HepG2 (cell line): ENCODE measurements around the gene LST1. TPM values are rescaled to one million over a fixed set of nuclear protein-coding genes. Genes with fewer than 3 reads are reported as not detected.

Source experiments
- ATAC-seq: fragments of 200-7000 bp; cut with Tn5 transposase; 3 replicates; pipeline ENCODE4 v1.9.1; 2020; ENCODE audit warnings: mild to moderate bottlenecking, moderate library complexity
- BruUV-seq: library from RNA; stranded (reverse); fragments of 400-500 nt; replicated peaks from 2 replicates; lab custom pipeline; 2021; lab: Mats Ljungman, UMichigan
- CTCF ChIA-PET: fragments of 300-600 bp; formaldehyde crosslinking; extraction: SDS; loops from one replicate; lab custom pipeline; 2021; ENCODE audit warnings: low total read pairs, inconsistent platforms, low intra/inter-chr PET ratio; lab: Yijun Ruan, JAX
- POLR2A ChIA-PET: fragments of 350-600 bp; sonication (Branson Sonifier 250); formaldehyde crosslinking; loops from one replicate; lab custom pipeline; 2020; ENCODE audit warnings: antibody characterized with exemption, inconsistent platforms; lab: Yijun Ruan, JAX
- DNase-seq: peaks from one replicate; pipeline ENCODE4 v3.0.0-alpha.2; 2015; ENCODE audit warnings: low spot score
- FAIRE-seq: peaks from 3 replicates; lab custom pipeline; 2011; peaks lifted over from hg19 to GRCh38; lab: Jason Lieb, UNC
- H2AFZ ChIP-seq: one replicate; pipeline ENCODE4 v1.6.1; 2011; ENCODE audit warnings: low read length, inconsistent platforms
- H3K27ac ChIP-seq: fragments of 300-600 bp; 3 replicates; pipeline ENCODE4 v1.8.0; 2011; ENCODE audit warnings: mixed run types, mild to moderate bottlenecking, mixed read lengths, low read length, inconsistent platforms; ENCODE audit not compliant: insufficient read depth; ENCODE audit errors: extremely low read length
- H3K27me3 ChIP-seq, 2 experiments: fragments of 200-600 bp in 1 of 2; 2 replicates in 1 of 2; 3 replicates in 1 of 2; pipeline versions ENCODE4 v1.6.0 to v1.8.0; 2011; ENCODE audit warnings: low read length in 2 of 2, mild to moderate bottlenecking in 2 of 2, moderate library complexity in 2 of 2, inconsistent platforms in 1 of 2; ENCODE audit not compliant: insufficient read depth in 2 of 2, control insufficient read depth in 1 of 2
- H3K36me3 ChIP-seq, 2 experiments: fragments of 200-600 bp in 1 of 2; replicated peaks in 1 of 2; 2 replicates in 1 of 2; 3 replicates in 1 of 2; pipeline versions ENCODE4 v1.5.1 to v1.8.0; 2011; ENCODE audit warnings: low read length in 2 of 2, inconsistent platforms in 1 of 2; ENCODE audit not compliant: insufficient read depth in 2 of 2, control insufficient read depth in 1 of 2
- H3K4me1 ChIP-seq: 2 replicates; pipeline ENCODE4 v1.5.1; 2012; ENCODE audit warnings: low read length, inconsistent platforms; ENCODE audit not compliant: insufficient read depth
- H3K4me2 ChIP-seq: 2 replicates; pipeline ENCODE4 v1.6.0; 2011; ENCODE audit warnings: low read depth, low read length, inconsistent platforms
- H3K4me3 ChIP-seq, 3 experiments: fragments of 200-600 bp in 1 of 3; sonication (generic), shearing (Covaris generic) in 1 of 3; replicated peaks in 1 of 3; 2 replicates each; pipeline ENCODE4 v1.5.1; 2011 to 2016; ENCODE audit warnings: low read length in 3 of 3, inconsistent platforms in 2 of 3, low read depth in 2 of 3, mild to moderate bottlenecking in 2 of 3, control low read depth in 1 of 3, mixed read lengths in 1 of 3; ENCODE audit not compliant: insufficient read depth in 1 of 3
- H3K79me2 ChIP-seq: one replicate; pipeline ENCODE4 v1.6.1; 2011; ENCODE audit warnings: low read length, inconsistent platforms; ENCODE audit not compliant: insufficient read depth
- H3K9ac ChIP-seq: 2 replicates; pipeline ENCODE4 v1.6.0; 2011; ENCODE audit warnings: mild to moderate bottlenecking, low read depth, low read length, inconsistent platforms; ENCODE audit not compliant: insufficient read depth
- H3K9me3 ChIP-seq: 2 replicates; pipeline ENCODE4 v1.5.1; 2012; ENCODE audit warnings: mild to moderate bottlenecking, low read length
- H4K20me1 ChIP-seq: 2 replicates; pipeline ENCODE4 v1.6.0; 2011; ENCODE audit warnings: inconsistent platforms, mild to moderate bottlenecking, low read length, moderate library complexity; ENCODE audit not compliant: insufficient read depth
- FOXP1 ChIP-seq, 2 experiments: fragments of 450-650 bp in 1 of 2; IDR thresholded peaks; 2 replicates each; pipeline ENCODE4 v1.6.1; 2017 to 2018; ENCODE audit warnings: antibody characterized with exemption in 1 of 2
- HDAC1 ChIP-seq: sonication (generic); formaldehyde crosslinking; IDR thresholded peaks from 2 replicates; pipeline ENCODE4 v1.5.1; 2020; ENCODE audit warnings: mild to moderate bottlenecking, missing genetic modification reagents
- HNRNPUL1 ChIP-seq: fragments of 200-400 bp; formaldehyde crosslinking; IDR thresholded peaks from 2 replicates; pipeline ENCODE4 v1.6.1; 2017; ENCODE audit warnings: low read depth, mild to moderate bottlenecking, low read length, moderate library complexity
- KDM1A ChIP-seq: IDR thresholded peaks from 2 replicates; pipeline ENCODE4 v1.6.1; 2016; ENCODE audit warnings: missing compliant biosample characterization
- MNT ChIP-seq: fragments of 450-650 bp; IDR thresholded peaks from 2 replicates; pipeline ENCODE4 v1.6.1; 2016
- PPARG ChIP-seq: conservative IDR thresholded peaks from 2 replicates; pipeline ENCODE4 v1.6.1; 2016; ENCODE audit warnings: missing biosample characterization, missing genetic modification reagents
- RAD21 ChIP-seq: fragments of 450-650 bp; formaldehyde crosslinking; IDR thresholded peaks from 2 replicates; pipeline ENCODE4 v1.5.0; 2020; ENCODE audit warnings: mild to moderate bottlenecking
- SP2 ChIP-seq: sonication (generic); formaldehyde crosslinking; IDR thresholded peaks from 2 replicates; pipeline ENCODE4 v1.5.1; 2020; ENCODE audit warnings: mild to moderate bottlenecking, missing genetic modification reagents
- ZSCAN29 ChIP-seq: sonication (generic); formaldehyde crosslinking; conservative IDR thresholded peaks from 2 replicates; pipeline ENCODE4 v1.4.0; 2020; ENCODE audit warnings: mild to moderate bottlenecking, missing genetic modification reagents
- WGBS: methylation state at CpG from one replicate; pipeline ENCODE4 v1.1.6; 2017; ENCODE audit warnings: low lambda C conversion rate; 5-methylcytosine and 5-hydroxymethylcytosine counted together
- in situ Hi-C: cut with HindIII; loops from 2 replicates; pipeline ENCODE4 v1.10.0; 2017; ENCODE audit warnings: low pct_unique_long_range_greater_than_20kb; ENCODE audit not compliant: extremely low pct_ligation_motif_present
- intact Hi-C: fragments of 100-400 bp; cut with micrococcal nuclease; formaldehyde crosslinking; loops from one replicate; pipeline ENCODE4 v1.10.0; 2022; ENCODE audit not compliant: unreplicated experiment
- polyA plus RNA-seq, 8 experiments: library from polyadenylated mRNA; depleted of rRNA in 3 of 8; stranded (reverse) in 7 of 8; unstranded in 1 of 8; fragments of >200 nt; fragmentation: Illumina TruSeq in 4 of 8; extraction: Trizol in 4 of 8; gene quantifications; 2 replicates each; pipeline versions ENCODE4 v1.2.1 to v1.2.3, GENCODE V29; 2011 to 2016; ENCODE audit warnings: low read depth in 4 of 8, missing spikeins in 1 of 8, mixed read lengths in 1 of 8; ENCODE audit not compliant: insufficient read depth in 1 of 8
- total RNA-seq, 5 experiments: library from RNA; depleted of rRNA; stranded (reverse); fragments of >200 nt; fragmentation: Illumina TruSeq; extraction: Trizol; gene quantifications; 2 replicates each; pipeline ENCODE4 v1.2.3, GENCODE V29; 2016; ENCODE audit warnings: low read depth in 1 of 5

The LST1 gene
- total and polyA plus RNA-seq, 2 of the 13 experiments (the other 11 are each of a cell fraction or from before 2014, with no cell fraction given), result not detected

- no TSS peak for BruUV-seq
Observed at GRCh38 chr6:31610968-31611367, 24.9 kb downstream of the LST1 start.

More at GRCh38 chr6:31610968-31611367, 24.9 kb downstream of the LST1 start:
- H3K9me3 ChIP-seq, result no peaks in the 10 kb centered on the region
- no peaks in the 10 kb centered on the region for H3K79me2 ChIP-seq
- WGBS, result 43% methylated on average over 4 of the region's 4 CpGs
- in situ Hi-C loops, result no loop called here
- no peaks in the 10 kb centered on the region for H3K36me3 ChIP-seq
- no peak for ATAC-seq
- no peak overlapping the region for H3K27ac ChIP-seq
- peaks cover 36% of the 10 kb centered on the region for H3K4me1 ChIP-seq
- H3K4me2 ChIP-seq, result peak overlapping the region; percentile 3; the same call in 1 of the 2 replicates
- no peak overlapping the region for H3K9ac ChIP-seq
- DNase-seq, result no peak
- CTCF ChIA-PET, result no interaction called here
- intact Hi-C loops, result no loop called here
- H4K20me1 ChIP-seq, result no peaks in the 10 kb centered on the region
- no peak overlapping the region for H3K4me3 ChIP-seq
- peaks cover 0 to 2% of the 10 kb centered on the region in 2 experiments; a peak in 2 of 5 replicates for H3K27me3 ChIP-seq
- TF ChIP-seq SP2, result 0 out of 2 replicates have a peak, but pooled peaks have one; percentile 21
- TF ChIP-seq HDAC1 (CRISPR knock-in tag), result no peak
- TF ChIP-seq HNRNPUL1, result no peak
- TF ChIP-seq KDM1A (CRISPR knock-in tag), result no peak
- no peak for TF ChIP-seq PPARG (CRISPR knock-in tag)
- TF ChIP-seq MNT, result peak; percentile 17; the same call in 1 of the 2 replicates
- no peak for TF ChIP-seq FOXP1 (IDR thresholded peaks at IDR 0.05)
- no peak for TF ChIP-seq FOXP1 (CRISPR knock-in tag; IDR thresholded peaks at IDR 0.05)
- no peak for TF ChIP-seq RAD21
- no peak for TF ChIP-seq ZSCAN29 (CRISPR knock-in tag)
- POLR2A ChIA-PET, result no interaction called here
- FAIRE-seq, result no peak
- H2AFZ ChIP-seq, result no peak overlapping the region
